WTC11 (cell line): Measurements from ENCODE around the gene USP16.

Experiments used
- ATF1 ChIP-seq: sonication (generic); formaldehyde crosslinking; IDR thresholded peaks from 2 replicates; pipeline ENCODE4 v1.8.1; 2023; ENCODE audit warnings: mild to moderate bottlenecking, moderate library complexity, missing genetic modification reagents
- FOXJ3 ChIP-seq: sonication (generic); formaldehyde crosslinking; IDR thresholded peaks from 2 replicates; pipeline ENCODE4 v1.9.0; 2021; ENCODE audit warnings: missing genetic modification reagents, mild to moderate bottlenecking, borderline replicate concordance
- FOXK1 ChIP-seq: sonication (generic); formaldehyde crosslinking; IDR thresholded peaks from 2 replicates; pipeline ENCODE4 v1.8.0; 2022; ENCODE audit warnings: mild to moderate bottlenecking, moderate library complexity, missing genetic modification reagents
- GABPB1 ChIP-seq: sonication (generic); formaldehyde crosslinking; IDR thresholded peaks from 2 replicates; pipeline ENCODE4 v1.8.1; 2023; ENCODE audit warnings: mild to moderate bottlenecking, missing genetic modification reagents
- NR1H2 ChIP-seq: sonication (generic); formaldehyde crosslinking; IDR thresholded peaks from 2 replicates; pipeline ENCODE4 v1.9.0; 2021; ENCODE audit warnings: mild to moderate bottlenecking, moderate library complexity, missing genetic modification reagents
- SP1 ChIP-seq: sonication (generic); formaldehyde crosslinking; conservative IDR thresholded peaks from 2 replicates; pipeline ENCODE4 v1.8.1; 2022; ENCODE audit warnings: missing genetic modification reagents
- TCF7 ChIP-seq: sonication (generic); formaldehyde crosslinking; IDR thresholded peaks from 2 replicates; pipeline ENCODE4 v1.8.0; 2022; ENCODE audit warnings: mild to moderate bottlenecking, low read depth, missing genetic modification reagents, moderate library complexity
- TF ChIP-seq, protein P1 (sequence below): sonication (generic); formaldehyde crosslinking; IDR thresholded peaks from 2 replicates; pipeline ENCODE4 v1.8.1; 2022; ENCODE audit warnings: mild to moderate bottlenecking, moderate library complexity, missing genetic modification reagents
- TF ChIP-seq, protein P2 (sequence below): sonication (generic); formaldehyde crosslinking; IDR thresholded peaks from 2 replicates; pipeline ENCODE4 v1.8.1; 2023; ENCODE audit warnings: mild to moderate bottlenecking, missing genetic modification reagents, moderate library complexity
- TF ChIP-seq, protein P3 (sequence below): fragments of 200-600 bp; IDR thresholded peaks from 2 replicates; pipeline ENCODE4 v1.8.0; 2022; ENCODE audit warnings: antibody characterized with exemption
- TF ChIP-seq, protein P4 (sequence below): sonication (generic); formaldehyde crosslinking; IDR thresholded peaks from 2 replicates; pipeline ENCODE4 v1.8.1; 2022; ENCODE audit warnings: low read depth, mild to moderate bottlenecking, moderate library complexity, missing genetic modification reagents, borderline replicate concordance
- TF ChIP-seq, protein P5 (sequence below): sonication (generic); formaldehyde crosslinking; IDR thresholded peaks from 2 replicates; pipeline ENCODE4 v1.8.1; 2023; ENCODE audit warnings: mild to moderate bottlenecking, missing genetic modification reagents, moderate library complexity
- TF ChIP-seq, protein P6 (sequence below): sonication (generic); formaldehyde crosslinking; IDR thresholded peaks from 2 replicates; pipeline ENCODE4 v1.8.0; 2022; ENCODE audit warnings: mild to moderate bottlenecking, missing genetic modification reagents

DNA sequence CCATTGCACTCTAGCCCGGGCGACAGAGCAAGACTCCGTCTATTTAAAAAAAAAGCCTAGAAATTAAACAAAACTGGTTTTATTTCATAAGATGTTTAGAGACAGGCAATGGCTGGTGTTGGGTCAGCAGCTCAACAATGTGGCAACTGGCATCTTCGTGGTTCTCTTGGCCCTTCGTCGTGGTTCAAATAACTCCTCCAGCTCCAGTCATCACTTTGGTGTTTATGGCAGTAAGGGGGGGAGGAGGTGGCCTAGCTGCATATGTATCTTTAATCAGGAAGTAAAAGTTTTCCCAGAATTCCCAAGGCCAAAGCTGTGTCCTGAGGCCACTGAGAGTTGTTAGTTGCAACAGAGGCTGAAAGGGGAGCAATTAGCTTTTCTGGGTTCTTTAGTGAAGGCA, 18.8 kb upstream of the USP16 start:
- TF ChIP-seq GABPB1 (no peak), TCF7 (no peak), SP1 (CRISPR knock-in tag) (no peak), FOXJ3 (CRISPR knock-in tag) (no peak), ATF1 (CRISPR knock-in tag) (no peak), FOXK1 (CRISPR knock-in tag) (no peak), NR1H2 (CRISPR knock-in tag) (no peak)
- TF ChIP-seq, protein P1, sequence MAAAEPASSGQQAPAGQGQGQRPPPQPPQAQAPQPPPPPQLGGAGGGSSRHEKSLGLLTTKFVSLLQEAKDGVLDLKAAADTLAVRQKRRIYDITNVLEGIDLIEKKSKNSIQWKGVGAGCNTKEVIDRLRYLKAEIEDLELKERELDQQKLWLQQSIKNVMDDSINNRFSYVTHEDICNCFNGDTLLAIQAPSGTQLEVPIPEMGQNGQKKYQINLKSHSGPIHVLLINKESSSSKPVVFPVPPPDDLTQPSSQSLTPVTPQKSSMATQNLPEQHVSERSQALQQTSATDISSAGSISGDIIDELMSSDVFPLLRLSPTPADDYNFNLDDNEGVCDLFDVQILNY = no peak
- TF ChIP-seq, protein P2, sequence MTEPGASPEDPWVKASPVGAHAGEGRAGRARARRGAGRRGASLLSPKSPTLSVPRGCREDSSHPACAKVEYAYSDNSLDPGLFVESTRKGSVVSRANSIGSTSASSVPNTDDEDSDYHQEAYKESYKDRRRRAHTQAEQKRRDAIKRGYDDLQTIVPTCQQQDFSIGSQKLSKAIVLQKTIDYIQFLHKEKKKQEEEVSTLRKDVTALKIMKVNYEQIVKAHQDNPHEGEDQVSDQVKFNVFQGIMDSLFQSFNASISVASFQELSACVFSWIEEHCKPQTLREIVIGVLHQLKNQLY (CRISPR knock-in tag) = no peak
- TF ChIP-seq, protein P3, sequence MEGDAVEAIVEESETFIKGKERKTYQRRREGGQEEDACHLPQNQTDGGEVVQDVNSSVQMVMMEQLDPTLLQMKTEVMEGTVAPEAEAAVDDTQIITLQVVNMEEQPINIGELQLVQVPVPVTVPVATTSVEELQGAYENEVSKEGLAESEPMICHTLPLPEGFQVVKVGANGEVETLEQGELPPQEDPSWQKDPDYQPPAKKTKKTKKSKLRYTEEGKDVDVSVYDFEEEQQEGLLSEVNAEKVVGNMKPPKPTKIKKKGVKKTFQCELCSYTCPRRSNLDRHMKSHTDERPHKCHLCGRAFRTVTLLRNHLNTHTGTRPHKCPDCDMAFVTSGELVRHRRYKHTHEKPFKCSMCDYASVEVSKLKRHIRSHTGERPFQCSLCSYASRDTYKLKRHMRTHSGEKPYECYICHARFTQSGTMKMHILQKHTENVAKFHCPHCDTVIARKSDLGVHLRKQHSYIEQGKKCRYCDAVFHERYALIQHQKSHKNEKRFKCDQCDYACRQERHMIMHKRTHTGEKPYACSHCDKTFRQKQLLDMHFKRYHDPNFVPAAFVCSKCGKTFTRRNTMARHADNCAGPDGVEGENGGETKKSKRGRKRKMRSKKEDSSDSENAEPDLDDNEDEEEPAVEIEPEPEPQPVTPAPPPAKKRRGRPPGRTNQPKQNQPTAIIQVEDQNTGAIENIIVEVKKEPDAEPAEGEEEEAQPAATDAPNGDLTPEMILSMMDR = no peak
- TF ChIP-seq, protein P4, sequence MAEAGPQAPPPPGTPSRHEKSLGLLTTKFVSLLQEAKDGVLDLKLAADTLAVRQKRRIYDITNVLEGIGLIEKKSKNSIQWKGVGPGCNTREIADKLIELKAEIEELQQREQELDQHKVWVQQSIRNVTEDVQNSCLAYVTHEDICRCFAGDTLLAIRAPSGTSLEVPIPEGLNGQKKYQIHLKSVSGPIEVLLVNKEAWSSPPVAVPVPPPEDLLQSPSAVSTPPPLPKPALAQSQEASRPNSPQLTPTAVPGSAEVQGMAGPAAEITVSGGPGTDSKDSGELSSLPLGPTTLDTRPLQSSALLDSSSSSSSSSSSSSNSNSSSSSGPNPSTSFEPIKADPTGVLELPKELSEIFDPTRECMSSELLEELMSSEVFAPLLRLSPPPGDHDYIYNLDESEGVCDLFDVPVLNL (CRISPR knock-in tag) = no peak
- TF ChIP-seq, protein P5, sequence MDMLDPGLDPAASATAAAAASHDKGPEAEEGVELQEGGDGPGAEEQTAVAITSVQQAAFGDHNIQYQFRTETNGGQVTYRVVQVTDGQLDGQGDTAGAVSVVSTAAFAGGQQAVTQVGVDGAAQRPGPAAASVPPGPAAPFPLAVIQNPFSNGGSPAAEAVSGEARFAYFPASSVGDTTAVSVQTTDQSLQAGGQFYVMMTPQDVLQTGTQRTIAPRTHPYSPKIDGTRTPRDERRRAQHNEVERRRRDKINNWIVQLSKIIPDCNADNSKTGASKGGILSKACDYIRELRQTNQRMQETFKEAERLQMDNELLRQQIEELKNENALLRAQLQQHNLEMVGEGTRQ (CRISPR knock-in tag) = no peak
- TF ChIP-seq, protein P6, sequence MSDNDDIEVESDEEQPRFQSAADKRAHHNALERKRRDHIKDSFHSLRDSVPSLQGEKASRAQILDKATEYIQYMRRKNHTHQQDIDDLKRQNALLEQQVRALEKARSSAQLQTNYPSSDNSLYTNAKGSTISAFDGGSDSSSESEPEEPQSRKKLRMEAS (CRISPR knock-in tag) = no peak
